Hypothalamus (tissue), 51 donors: ENCODE data around the gene ADAM21.
A peak's percentile ranks its signal among the peaks of the same experiment; 100 is the strongest.
"Not testable (repeated sequence)": the region's sequence is repeated elsewhere in the genome, so short reads cannot be mapped to it uniquely, and the experiment has no call there.

Experiments used
- DNase-seq, 51 donors: peaks; one replicate each; lab custom pipeline; 2025; lab: John Stamatoyannopoulos, UW

Gene ADAM21

GRCh38 chr14:70451874-70452273, at the start of gene ADAM21:
TSS of gene ADAM21 (plus strand) at chr14:70452174. CDS start at chr14:70457500, 5,326 bp downstream.
- no peak for DNase-seq

DNA sequence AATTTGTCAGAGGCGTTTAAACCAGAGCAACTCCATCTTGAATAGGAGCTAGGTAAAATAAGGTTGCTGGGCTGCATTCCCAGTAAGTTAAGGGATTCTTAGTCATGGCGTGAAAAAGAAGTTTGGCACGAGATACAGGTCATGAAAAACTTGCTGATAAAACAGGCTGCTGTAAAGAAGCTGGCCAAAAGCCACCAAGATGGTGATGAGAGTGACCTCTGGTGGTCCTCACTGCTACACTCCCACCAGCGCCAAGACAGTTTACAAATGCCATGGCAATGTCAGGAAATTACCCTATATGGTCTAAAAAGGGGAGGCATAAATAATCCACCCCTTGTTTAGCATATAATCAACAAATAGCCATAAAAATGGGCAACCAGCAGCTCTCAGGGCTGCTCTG, 48.6 kb upstream of the ADAM21 start:
- not testable (repeated sequence) for DNase-seq

DNA sequence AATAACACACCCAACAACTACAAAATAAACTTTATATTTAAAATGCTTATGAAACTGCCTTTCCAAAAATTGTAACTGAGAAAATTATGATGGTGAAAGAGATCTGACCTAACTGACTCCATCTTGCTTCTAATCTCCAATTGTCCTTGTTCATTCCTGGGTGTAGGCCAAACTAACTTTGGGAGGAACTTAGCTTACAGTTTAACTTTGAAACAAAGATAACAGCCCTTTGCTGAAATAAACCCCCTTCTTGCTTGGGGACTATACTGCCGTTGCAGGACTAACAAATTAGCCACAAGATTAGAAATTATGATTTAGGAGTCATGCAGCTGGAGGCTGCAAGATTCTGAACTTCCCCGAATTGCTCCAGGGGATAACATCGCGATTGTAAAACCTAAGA, 45.8 kb upstream of the ADAM21 start:
- not testable (repeated sequence) for DNase-seq

DNA sequence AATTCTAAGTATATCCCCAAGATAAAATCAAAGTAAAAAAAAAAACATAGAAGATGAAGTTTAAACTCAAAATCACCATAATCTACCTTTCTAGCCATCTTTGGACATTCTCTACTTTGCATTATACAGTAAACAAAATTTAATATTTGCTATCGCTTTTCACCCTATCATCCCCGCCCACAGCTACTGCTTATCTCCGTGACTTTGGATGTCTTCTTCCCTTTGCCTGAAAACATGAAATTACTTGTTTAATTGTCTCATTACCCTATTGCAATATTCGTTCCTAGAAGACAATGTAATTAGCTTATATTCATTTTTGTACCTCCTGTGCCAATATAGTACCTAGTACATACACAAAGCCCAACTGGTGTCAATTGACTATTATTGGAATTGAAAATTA, 44.4 kb upstream of the ADAM21 start:
- no peak for DNase-seq

- no peak for DNase-seq
These were observed 36.2 kb upstream of the ADAM21 start for GRCh38 chr14:70415788-70416187.

GRCh38 chr14:70416338-70416724, 35.6 kb upstream of the ADAM21 start:
- DNase-seq = no peak

- DNase-seq = peak in 49 of 51 donors; percentile 9 to 82 (median 51)
These were observed 35.1 kb upstream of the ADAM21 start, which contains the start of gene SYNJ2BP for GRCh38 chr14:70416725-70417349. TSS of gene SYNJ2BP (minus strand) at chr14:70417090. CDS start at chr14:70416963, 127 bp downstream.

DNA sequence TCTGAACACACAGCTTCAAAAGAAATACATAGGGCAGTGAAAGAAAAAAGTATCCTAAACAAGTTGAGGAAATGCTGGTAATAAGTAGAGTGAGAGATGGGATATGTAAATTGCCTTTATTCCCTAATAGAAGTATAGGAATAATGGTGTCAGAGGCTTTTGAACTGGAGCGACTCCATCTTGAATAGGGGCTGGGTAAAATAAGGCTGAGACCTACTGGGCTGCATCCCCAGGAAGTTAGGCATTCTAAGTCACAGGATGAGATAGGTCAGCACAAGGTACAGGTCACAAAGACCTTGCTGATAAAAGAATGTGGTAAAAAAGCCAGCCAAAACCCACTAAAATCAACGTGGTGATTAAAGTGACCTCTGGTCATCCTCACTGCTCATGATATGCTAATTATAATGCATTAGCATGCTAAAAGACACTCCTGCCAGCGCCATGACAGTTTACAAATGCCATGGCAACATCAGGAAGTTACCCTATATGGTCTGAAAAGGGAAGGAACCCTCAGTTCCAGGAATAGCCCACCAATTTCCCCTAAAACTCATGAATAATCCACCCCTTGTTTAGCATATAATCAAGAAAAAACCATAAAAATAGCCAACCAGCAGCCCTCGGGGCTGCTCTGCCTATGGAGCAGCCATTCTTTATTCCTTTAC, 32.6 kb upstream of the ADAM21 start:
- DNase-seq = not testable (repeated sequence)

DNA sequence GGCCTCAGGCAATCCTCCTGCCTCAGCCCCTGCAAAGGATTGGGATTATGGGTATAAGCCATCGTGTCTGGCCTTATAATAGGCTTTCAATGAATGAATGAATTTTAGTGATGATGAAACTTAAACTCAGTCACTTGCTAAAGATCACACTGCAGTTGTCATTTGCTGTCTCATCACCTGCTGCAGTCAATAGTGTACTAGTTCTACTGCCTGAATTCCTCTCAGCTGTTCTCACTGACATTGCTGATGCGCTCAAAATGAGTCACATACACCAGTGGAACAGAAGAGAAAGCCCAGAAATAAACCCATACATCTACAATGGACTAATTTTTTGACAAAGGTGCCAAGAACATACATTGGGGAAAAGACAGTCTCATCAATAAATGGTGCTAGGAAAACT, 29.4 kb upstream of the ADAM21 start:
- no peak for DNase-seq

GRCh38 chr14:70425354-70425753, 26.6 kb upstream of the ADAM21 start:
- no peak for DNase-seq

GRCh38 chr14:70426555-70426954, 25.4 kb upstream of the ADAM21 start:
- not testable (repeated sequence) for DNase-seq

DNA sequence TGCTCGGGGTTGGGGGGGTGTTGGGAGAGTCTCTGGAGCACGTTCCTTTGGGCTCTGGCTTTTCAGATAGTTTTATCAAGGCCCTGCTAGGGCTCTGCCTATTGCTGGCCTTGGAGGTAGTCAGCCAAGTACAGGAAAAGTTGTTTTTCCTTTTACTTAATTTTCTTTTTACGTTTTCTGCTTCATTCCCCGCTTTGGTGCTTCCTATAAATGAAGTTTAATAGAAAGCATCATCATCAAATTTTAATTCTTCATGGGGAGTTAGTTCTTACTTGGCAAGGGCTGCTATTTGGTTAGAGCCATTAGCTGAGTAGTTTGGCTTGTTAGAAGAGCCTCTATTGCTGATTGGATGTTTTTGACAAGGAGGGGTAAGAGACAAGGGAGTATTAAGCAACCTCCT, 15.1 kb upstream of the ADAM21 start:
- no peak for DNase-seq

DNA sequence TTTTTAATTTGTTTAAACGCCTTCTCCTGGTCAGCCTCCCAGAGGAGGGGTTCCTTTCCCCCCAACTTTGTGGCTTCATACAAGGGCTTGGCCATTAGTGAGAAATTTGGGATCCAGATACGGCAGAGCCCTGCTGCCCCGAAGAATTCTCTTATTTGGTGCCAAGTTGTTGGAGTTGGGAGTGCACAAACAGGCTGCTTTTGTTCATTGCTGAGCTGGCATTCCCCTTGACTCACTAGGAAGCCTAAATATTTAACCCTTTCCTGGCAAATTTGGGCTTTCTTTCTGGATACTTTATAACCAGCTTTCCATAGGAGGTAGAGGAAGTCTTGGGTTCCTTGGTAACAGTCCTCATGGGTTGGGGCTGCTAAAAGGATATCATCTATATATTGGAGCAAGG, 10.3 kb upstream of the ADAM21 start:
- DNase-seq = no peak

DNA sequence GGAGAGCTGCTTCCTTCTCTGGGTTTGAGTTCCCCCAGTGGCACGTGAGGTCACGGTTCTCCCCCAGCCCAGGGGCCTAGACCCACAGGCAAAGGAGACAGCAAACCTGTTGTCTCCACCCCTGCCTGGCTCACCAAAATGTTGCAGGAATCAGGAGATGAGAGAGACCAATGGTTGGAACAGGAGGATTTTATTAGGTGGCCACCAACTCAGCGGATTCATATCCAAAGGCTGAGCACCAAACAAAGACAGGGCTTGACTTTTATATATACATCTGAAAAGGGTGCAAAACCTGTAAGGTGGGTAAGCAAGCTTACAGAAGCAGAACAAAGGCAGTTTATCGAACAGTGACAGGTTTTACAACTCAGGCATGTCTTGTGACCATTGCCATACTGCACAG, 9.2 kb upstream of the ADAM21 start:
- no peak for DNase-seq

DNA sequence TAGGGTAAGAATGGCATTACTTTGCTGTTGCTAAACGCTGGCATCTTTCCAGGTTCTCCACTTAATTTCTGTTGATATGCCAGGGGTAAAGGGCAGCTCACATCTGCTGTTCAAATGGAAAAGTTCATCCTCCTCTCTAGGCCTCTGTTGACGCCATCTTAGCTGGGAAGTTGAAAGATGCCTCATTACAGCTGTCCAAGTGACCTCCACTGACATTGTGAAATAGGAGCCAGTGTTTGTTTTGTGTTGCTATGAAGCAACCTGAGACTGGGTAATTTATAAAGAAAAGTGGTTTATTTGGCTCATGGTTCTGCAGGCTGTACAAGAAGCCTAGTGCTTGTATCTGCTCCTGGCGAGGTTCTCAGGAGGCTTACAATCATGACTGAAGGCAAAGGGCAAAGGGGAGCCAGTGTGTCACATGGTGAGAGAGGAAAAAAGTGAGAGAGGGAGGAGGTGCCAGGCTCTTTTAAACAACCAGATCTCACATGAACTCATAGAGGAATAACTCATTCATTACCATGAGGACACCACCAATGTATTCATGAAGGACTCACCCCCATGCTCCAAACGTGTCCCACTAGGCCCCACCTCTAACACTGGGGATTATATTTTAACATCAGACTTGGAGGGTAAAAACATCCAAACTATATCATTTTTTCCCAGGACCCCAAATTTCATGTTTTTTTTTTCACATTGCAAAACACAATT, 3.2 kb upstream of the ADAM21 start:
- no peak for DNase-seq

- no peak for DNase-seq
These were observed 2.8 kb downstream of the ADAM21 start for GRCh38 chr14:70454731-70455130.

GRCh38 chr14:70468731-70469130, 16.8 kb downstream of the ADAM21 start:
- no peak for DNase-seq

DNA sequence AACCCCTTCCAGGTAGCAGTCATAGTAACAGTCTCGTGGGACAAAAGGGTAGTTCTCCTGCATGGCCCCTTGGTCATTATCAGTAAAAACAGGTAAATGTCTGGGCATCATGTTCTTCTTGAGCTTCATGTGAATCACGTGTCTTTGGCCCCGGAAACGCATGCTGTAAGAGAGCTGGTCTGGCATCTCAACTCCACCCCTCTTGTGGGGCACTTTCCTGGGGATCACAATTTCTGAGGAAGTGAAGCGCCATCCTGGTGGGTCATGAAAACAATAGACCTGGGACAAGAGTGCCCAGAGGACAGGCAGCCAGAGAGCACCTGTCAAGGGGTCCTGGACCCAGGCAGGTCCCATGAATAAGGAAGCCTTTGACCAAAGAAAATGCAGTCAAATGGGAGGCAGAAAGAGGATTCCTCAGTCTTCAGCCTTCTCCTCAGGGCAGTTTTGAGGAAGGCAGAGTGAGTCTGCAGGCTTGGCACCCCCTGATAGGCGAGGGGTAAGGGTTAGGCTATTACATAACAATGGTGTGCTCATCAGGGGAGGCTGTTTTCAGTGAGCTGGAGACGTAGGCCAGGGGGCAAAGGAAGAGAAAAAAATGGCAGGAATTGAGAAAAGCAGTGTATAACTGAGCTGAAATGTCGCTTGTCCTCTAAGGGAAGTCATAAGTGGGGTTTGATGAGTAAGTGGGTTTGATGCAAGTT, 19.0 kb downstream of the ADAM21 start:
- DNase-seq = not testable (repeated sequence)

- no peak for DNase-seq
These were observed 20.5 kb downstream of the ADAM21 start for GRCh38 chr14:70472253-70473159.

DNA sequence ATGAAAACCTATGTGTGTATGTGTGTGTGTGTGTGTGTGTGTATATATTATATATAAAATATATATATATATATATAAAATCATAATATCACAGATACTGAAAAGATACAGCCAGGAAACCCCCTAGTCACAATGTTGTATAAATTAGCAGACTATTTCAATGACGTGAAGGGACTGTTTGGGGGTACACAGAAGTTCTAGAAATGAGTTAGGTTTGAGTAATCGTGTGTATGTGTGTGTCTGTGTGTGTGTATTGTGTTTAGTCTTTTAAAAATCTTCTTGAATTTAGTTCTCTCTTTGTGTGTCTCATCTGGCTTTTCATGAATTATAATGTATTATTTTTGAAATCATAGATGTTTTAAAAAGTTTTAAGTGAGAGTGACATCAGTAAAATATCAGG, 21.9 kb downstream of the ADAM21 start:
- DNase-seq = no peak
